Omental fat pad (tissue), 4 donors: ENCODE data around the gene PSMB7. TPM values are rescaled to one million over a fixed set of nuclear protein-coding genes. Genes with fewer than 3 reads are reported as not detected.

Experiments
- ATAC-seq: fragments of 150-250 bp; one replicate; pipeline ENCODE4 v1.9.1; 2016; ENCODE audit warnings: mild to moderate bottlenecking, moderate library complexity; ENCODE audit not compliant: low FRiP score
- DNase-seq: peaks from one replicate; pipeline ENCODE4 v3.0.0-alpha.2; 2019; ENCODE audit warnings: low spot score
- CTCF ChIP-seq, 3 donors: fragments of 450-650 bp; IDR thresholded peaks; one replicate each; pipeline ENCODE4 v1.5.1; 2016 to 2017; ENCODE audit warnings: antibody characterized with exemption in 3 of 3, mild to moderate bottlenecking in 3 of 3, moderate library complexity in 2 of 3
- total RNA-seq, 4 donors: library from RNA; depleted of rRNA; stranded (reverse); fragments of >200 nt; gene quantifications; one replicate each; pipeline ENCODE4 v1.1.0, GENCODE V29; 2016

PSMB7 gene
- total RNA-seq, 4 donors from 2014 or later = 172 to 200 (median 187) TPM

GRCh38 chr9:124321416-124321815, 93.8 kb downstream of the PSMB7 start:
- no peak for TF ChIP-seq CTCF (IDR thresholded peaks at IDR 0.05)
- DNase-seq (no peak), ATAC-seq (no peak)

- DNase-seq (peak; percentile 69), ATAC-seq (peak; percentile 70)
- TF ChIP-seq CTCF (IDR thresholded peaks at IDR 0.05) = peak in 1 of 3 donors; percentile 67
Measured at GRCh38 chr9:124320062-124320973, 94.9 kb downstream of the PSMB7 start.

- DNase-seq (no peak), ATAC-seq (no peak)
- no peak for TF ChIP-seq CTCF (IDR thresholded peaks at IDR 0.05)
Measured at GRCh38 chr9:124315882-124316281, 99.4 kb downstream of the PSMB7 start.

GRCh38 chr9:124313940-124314339, 101.3 kb downstream of the PSMB7 start:
- DNase-seq = no peak

GRCh38 chr9:124312290-124313265, 102.7 kb downstream of the PSMB7 start:
- ATAC-seq (no peak), DNase-seq (no peak)
- TF ChIP-seq CTCF (IDR thresholded peaks at IDR 0.05) = no peak

More at GRCh38 chr9:124313940-124314339, 101.3 kb downstream of the PSMB7 start:
- no peak for ATAC-seq
- no peak for TF ChIP-seq CTCF (IDR thresholded peaks at IDR 0.05)

- DNase-seq = no peak
- ATAC-seq = no peak
- TF ChIP-seq CTCF (IDR thresholded peaks at IDR 0.05) = no peak
Measured at GRCh38 chr9:124311283-124311682, 104.0 kb downstream of the PSMB7 start.
